Fibroblast of lung (primary cell): ENCODE measurements around the gene NEK7. TPM values are rescaled to one million over a fixed set of nuclear protein-coding genes. Genes with fewer than 3 reads are reported as not detected.

ENCODE experiments used
- DNase-seq, 2 donors: peaks; one replicate each; pipeline versions ENCODE4 v3.0.0 to v3.0.0-alpha.2; 2010; ENCODE audit warnings: low read depth in 2 of 2
- H2AFZ ChIP-seq: 2 replicates; pipeline ENCODE4 v1.5.1; 2012; ENCODE audit warnings: low read length, control low read depth, inconsistent platforms
- H3K27ac ChIP-seq: 2 replicates; pipeline ENCODE4 v1.5.1; 2011; ENCODE audit warnings: low read length, control low read depth; ENCODE audit not compliant: insufficient read depth
- H3K27me3 ChIP-seq: 2 replicates; pipeline ENCODE4 v1.5.1; 2011; ENCODE audit warnings: mild to moderate bottlenecking, low read length; ENCODE audit not compliant: control insufficient read depth, insufficient read depth
- H3K36me3 ChIP-seq: 2 replicates; pipeline ENCODE4 v1.5.1; 2011; ENCODE audit warnings: low read length; ENCODE audit not compliant: control insufficient read depth, insufficient read depth
- H3K4me1 ChIP-seq: 2 replicates; pipeline ENCODE4 v1.5.1; 2011; ENCODE audit warnings: low read length; ENCODE audit not compliant: control insufficient read depth, insufficient read depth; ENCODE audit errors: extremely low read depth
- H3K4me2 ChIP-seq: 2 replicates; pipeline ENCODE4 v1.5.1; 2011; ENCODE audit warnings: low read length, control low read depth; ENCODE audit not compliant: insufficient read depth; ENCODE audit errors: extremely low read depth
- H3K4me3 ChIP-seq, 4 experiments: fragments of 200-600 bp in 1 of 4; sonication (generic) in 1 of 4; replicated peaks in 1 of 4; 2 replicates each; pipeline ENCODE4 v1.5.1; 2011 to 2016; ENCODE audit warnings: low read length in 4 of 4, low read depth in 3 of 4, mild to moderate bottlenecking in 3 of 4, control low read depth in 2 of 4, inconsistent platforms in 1 of 4, mixed read lengths in 1 of 4; ENCODE audit not compliant: insufficient read depth in 1 of 4; ENCODE audit errors: control extremely low read depth in 1 of 4
- H3K79me2 ChIP-seq: 2 replicates; pipeline ENCODE4 v1.5.1; 2012; ENCODE audit warnings: mild to moderate bottlenecking, low read length, inconsistent platforms; ENCODE audit not compliant: control insufficient read depth, insufficient read depth
- H3K9ac ChIP-seq: 2 replicates; pipeline ENCODE4 v1.5.1; 2011; ENCODE audit warnings: mild to moderate bottlenecking, low read length, control low read depth; ENCODE audit not compliant: insufficient read depth
- H3K9me3 ChIP-seq: 2 replicates; pipeline ENCODE4 v1.5.1; 2012; ENCODE audit warnings: low read depth, low read length; ENCODE audit not compliant: control insufficient read depth, insufficient read depth
- H4K20me1 ChIP-seq: 2 replicates; pipeline ENCODE4 v1.5.1; 2011; ENCODE audit warnings: low read length; ENCODE audit not compliant: control insufficient read depth, insufficient read depth; ENCODE audit errors: extremely low read depth
- EZH2 ChIP-seq: IDR thresholded peaks from 2 replicates; pipeline ENCODE4 v1.5.1; 2012; ENCODE audit warnings: low read length, control low read depth, mild to moderate bottlenecking; ENCODE audit errors: missing control alignments
- polyA plus RNA-seq, 2 donors: library from polyadenylated mRNA; depleted of rRNA in 1 of 2; stranded (reverse) in 1 of 2; unstranded in 1 of 2; fragments of >200 nt; gene quantifications; 2 replicates each; pipeline ENCODE4 v1.2.1, GENCODE V29; 2011 to 2012; ENCODE audit warnings: missing spikeins in 1 of 2
- total RNA-seq: library from RNA; depleted of rRNA; stranded (reverse); fragments of >200 nt; gene quantifications from 2 replicates; pipeline ENCODE4 v1.2.1, GENCODE V29; 2014
- TF ChIP-seq, protein P1 (sequence below), 2 donors: IDR thresholded peaks in 1 of 2; conservative IDR thresholded peaks in 1 of 2; 1 replicate in 1 of 2; 2 replicates in 1 of 2; pipeline ENCODE4 v1.5.1; 2011 to 2012; ENCODE audit warnings: low read length in 2 of 2, control low read depth in 1 of 2, inconsistent platforms in 1 of 2, low read depth in 1 of 2, mild to moderate bottlenecking in 1 of 2

The NEK7 gene
- total and polyA plus RNA-seq, 2 donors (not counting 1 experiment from before 2014, with no cell fraction given) = 90.5 to 207 TPM

DNA sequence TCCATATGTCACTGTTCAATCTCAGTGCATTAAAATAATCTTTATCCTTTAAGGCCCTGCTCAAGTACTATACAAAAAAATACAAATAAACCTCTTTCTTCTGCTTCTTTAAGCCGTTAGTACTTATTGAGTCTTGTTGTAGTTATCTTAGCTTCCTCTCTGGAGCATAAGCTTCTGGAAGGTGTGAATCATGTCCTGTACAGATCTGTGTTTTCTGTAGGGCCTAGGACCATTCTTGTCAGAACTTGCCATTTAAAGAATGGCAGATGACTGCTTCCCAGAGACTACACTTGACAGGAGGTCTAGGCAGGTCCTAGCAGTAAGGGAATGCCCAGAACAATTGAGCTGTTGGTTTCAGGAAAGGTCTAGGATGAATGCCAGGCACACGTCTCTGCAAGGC, 12.9 kb downstream of the NEK7 start:
- no peak for TF ChIP-seq EZH2
- TF ChIP-seq, protein P1, sequence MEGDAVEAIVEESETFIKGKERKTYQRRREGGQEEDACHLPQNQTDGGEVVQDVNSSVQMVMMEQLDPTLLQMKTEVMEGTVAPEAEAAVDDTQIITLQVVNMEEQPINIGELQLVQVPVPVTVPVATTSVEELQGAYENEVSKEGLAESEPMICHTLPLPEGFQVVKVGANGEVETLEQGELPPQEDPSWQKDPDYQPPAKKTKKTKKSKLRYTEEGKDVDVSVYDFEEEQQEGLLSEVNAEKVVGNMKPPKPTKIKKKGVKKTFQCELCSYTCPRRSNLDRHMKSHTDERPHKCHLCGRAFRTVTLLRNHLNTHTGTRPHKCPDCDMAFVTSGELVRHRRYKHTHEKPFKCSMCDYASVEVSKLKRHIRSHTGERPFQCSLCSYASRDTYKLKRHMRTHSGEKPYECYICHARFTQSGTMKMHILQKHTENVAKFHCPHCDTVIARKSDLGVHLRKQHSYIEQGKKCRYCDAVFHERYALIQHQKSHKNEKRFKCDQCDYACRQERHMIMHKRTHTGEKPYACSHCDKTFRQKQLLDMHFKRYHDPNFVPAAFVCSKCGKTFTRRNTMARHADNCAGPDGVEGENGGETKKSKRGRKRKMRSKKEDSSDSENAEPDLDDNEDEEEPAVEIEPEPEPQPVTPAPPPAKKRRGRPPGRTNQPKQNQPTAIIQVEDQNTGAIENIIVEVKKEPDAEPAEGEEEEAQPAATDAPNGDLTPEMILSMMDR (conservative IDR thresholded peaks at IDR 0.05 in 1 of 2, IDR thresholded peaks at IDR 0.05 in 1 of 2; ENCODE audit: low read depth in 1 of 2, low read length in 2 of 2) = no peak
- Histone ChIP-seq H3K4me2 (no peak overlapping the region), H3K36me3 (no peaks in the 10 kb centered on the region), H3K4me1 (no peaks in the 10 kb centered on the region), H3K4me3 (no peak overlapping the region), H4K20me1 (no peaks in the 10 kb centered on the region), H3K9ac (no peak overlapping the region), H3K27me3 (no peaks in the 10 kb centered on the region), H3K27ac (no peak overlapping the region), H2AFZ (no peak overlapping the region), H3K79me2 (peaks cover 93% of the 10 kb centered on the region), H3K9me3 (no peaks in the 10 kb centered on the region)
- DNase-seq = peak in 1 of 2 donors; percentile 30

DNA sequence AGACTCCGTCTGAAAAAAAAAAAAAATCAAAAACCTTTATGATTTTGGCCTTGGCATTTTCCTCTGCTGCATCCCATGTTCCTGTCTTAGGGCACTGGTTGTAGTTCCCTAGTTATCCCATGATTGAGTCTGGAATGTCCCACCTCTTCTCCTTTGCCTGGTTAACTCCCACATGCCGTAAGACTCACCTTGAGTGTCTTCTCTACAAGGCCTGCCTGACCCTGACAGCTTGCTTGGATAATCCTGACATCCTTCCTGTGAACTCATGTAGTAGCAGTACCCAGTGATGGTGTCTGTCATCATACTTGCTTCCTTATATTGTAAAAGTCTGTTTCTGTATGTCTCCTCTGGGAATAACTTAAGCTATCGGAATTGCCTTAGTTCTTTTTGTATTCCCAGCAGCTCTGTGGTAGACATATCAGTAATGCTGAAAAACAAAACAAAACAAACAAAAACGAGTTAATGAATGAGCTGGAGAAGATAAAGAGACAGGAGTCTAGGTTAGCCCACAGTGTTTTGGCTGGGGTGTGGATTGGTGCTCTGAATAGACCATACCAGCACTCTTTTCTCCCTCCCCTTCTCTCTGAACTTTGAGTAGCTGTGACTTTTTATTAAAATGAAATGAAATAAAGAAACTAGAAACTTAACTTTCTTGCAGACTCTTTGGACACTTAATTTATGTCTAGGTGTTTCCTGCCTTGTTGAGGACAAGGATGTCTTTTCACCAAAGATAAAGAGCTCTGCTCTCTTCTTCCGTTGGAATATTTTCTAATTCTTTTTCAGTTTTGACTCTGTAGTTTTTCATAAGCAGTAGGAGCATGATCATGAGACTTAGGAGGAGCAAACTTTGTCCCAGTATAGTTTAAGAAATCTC, 15.1 kb downstream of the NEK7 start:
- H4K20me1 ChIP-seq = no peaks in the 10 kb centered on the region
- no peak overlapping the region for H3K4me2 ChIP-seq
- TF ChIP-seq, protein P1 (conservative IDR thresholded peaks at IDR 0.05 in 1 of 2, IDR thresholded peaks at IDR 0.05 in 1 of 2; ENCODE audit: low read depth in 1 of 2, low read length in 2 of 2) = no peak
- TF ChIP-seq EZH2 = no peak
- peaks cover 88% of the 10 kb centered on the region for H3K79me2 ChIP-seq
- no peaks in the 10 kb centered on the region for H3K36me3 ChIP-seq
- H3K9ac ChIP-seq = no peak overlapping the region
- no peak overlapping the region for H3K27ac ChIP-seq
- no peaks in the 10 kb centered on the region for H3K4me1 ChIP-seq
- DNase-seq = no peak
- no peak overlapping the region for H2AFZ ChIP-seq
- H3K9me3 ChIP-seq = no peaks in the 10 kb centered on the region
- H3K27me3 ChIP-seq = no peaks in the 10 kb centered on the region
- H3K4me3 ChIP-seq = no peak overlapping the region

DNA sequence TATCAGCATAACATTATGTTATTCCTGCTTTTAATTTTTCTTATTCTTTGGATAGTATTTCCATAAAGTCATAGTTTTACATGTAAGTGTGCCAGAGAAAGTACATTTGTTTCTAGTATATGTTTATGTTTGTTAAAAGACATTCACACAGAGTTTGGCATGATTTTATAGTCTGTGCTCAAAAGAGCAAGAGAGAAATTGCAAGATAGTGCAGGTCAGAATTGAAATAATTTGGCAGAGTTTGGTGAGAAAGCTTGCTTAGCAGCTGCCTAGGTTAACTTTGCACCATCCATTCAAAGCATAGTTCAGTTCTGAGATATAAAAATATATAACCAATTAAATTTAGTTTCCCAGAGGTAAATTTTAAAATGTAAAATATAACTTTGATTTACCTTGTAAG, 17.0 kb downstream of the NEK7 start:
- H3K9me3 ChIP-seq = no peaks in the 10 kb centered on the region
- no peaks in the 10 kb centered on the region for H4K20me1 ChIP-seq
- no peaks in the 10 kb centered on the region for H3K36me3 ChIP-seq
- no peak overlapping the region for H3K9ac ChIP-seq
- TF ChIP-seq EZH2 = no peak
- TF ChIP-seq, protein P1 (conservative IDR thresholded peaks at IDR 0.05 in 1 of 2, IDR thresholded peaks at IDR 0.05 in 1 of 2; ENCODE audit: low read depth in 1 of 2, low read length in 2 of 2) = no peak
- H2AFZ ChIP-seq = no peak overlapping the region
- H3K27ac ChIP-seq = no peak overlapping the region
- H3K79me2 ChIP-seq = peaks cover 87% of the 10 kb centered on the region
- DNase-seq = peak in 1 of 2 donors; percentile 59
- no peak overlapping the region for H3K4me2 ChIP-seq
- H3K4me3 ChIP-seq = no peak overlapping the region
- no peaks in the 10 kb centered on the region for H3K4me1 ChIP-seq
- no peaks in the 10 kb centered on the region for H3K27me3 ChIP-seq
